Activated CD4-positive, alpha-beta T cell treated with anti-CD3 and anti-CD28 coated beads for 4 hours (primary cell): ENCODE data around the gene ATP13A2.
"Not testable (repeated sequence)": the region's sequence is repeated elsewhere in the genome, so short reads cannot be mapped to it uniquely, and the experiment has no call there.

ENCODE experiments used
- DNase-seq, 2 donors: peaks; one replicate each; pipeline ENCODE4 v3.0.0-alpha.2; 2020

Gene ATP13A2

GRCh38 chr1:16956775-16957174 lies 55.0 kb downstream of the ATP13A2 start:
- DNase-seq = no peak

GRCh38 chr1:16955186-16955585 lies 56.5 kb downstream of the ATP13A2 start:
- no peak for DNase-seq

- no peak for DNase-seq
These were observed 57.1 kb downstream of the ATP13A2 start for GRCh38 chr1:16954579-16954978.

- DNase-seq = not testable (repeated sequence)
These were observed 59.4 kb downstream of the ATP13A2 start for GRCh38 chr1:16952376-16952775.

GRCh38 chr1:16949026-16949425 lies 62.7 kb downstream of the ATP13A2 start:
- not testable (repeated sequence) for DNase-seq

GRCh38 chr1:16948282-16948891 lies 63.3 kb downstream of the ATP13A2 start:
- not testable (repeated sequence) for DNase-seq

GRCh38 chr1:16946646-16947045 lies 65.1 kb downstream of the ATP13A2 start:
- no peak for DNase-seq

- not testable (repeated sequence) for DNase-seq
These were observed 65.5 kb downstream of the ATP13A2 start for GRCh38 chr1:16946185-16946584.

GRCh38 chr1:16945512-16945911 lies 66.2 kb downstream of the ATP13A2 start:
- not testable (repeated sequence) for DNase-seq

GRCh38 chr1:16944038-16944437 lies 67.7 kb downstream of the ATP13A2 start:
- no peak for DNase-seq

- not testable (repeated sequence) for DNase-seq
These were observed 72.1 kb downstream of the ATP13A2 start for GRCh38 chr1:16939386-16940180.

- DNase-seq = no peak
These were observed 73.1 kb downstream of the ATP13A2 start for GRCh38 chr1:16938351-16939321.

GRCh38 chr1:16936580-16936979 lies 75.1 kb downstream of the ATP13A2 start:
- DNase-seq = not testable (repeated sequence)
